Endometrium (tissue), 2 donors: ENCODE data around the gene LRRC61.
"Not testable (repeated sequence)": the region's sequence is repeated elsewhere in the genome, so short reads cannot be mapped to it uniquely, and the experiment has no call there.

Source experiments
- FAIRE-seq: peaks from 2 replicates; lab custom pipeline; 2012; peaks lifted over from hg19 to GRCh38; lab: Jason Lieb, UNC
- donor health status: control.
- donor health status: control.

Gene LRRC61

DNA sequence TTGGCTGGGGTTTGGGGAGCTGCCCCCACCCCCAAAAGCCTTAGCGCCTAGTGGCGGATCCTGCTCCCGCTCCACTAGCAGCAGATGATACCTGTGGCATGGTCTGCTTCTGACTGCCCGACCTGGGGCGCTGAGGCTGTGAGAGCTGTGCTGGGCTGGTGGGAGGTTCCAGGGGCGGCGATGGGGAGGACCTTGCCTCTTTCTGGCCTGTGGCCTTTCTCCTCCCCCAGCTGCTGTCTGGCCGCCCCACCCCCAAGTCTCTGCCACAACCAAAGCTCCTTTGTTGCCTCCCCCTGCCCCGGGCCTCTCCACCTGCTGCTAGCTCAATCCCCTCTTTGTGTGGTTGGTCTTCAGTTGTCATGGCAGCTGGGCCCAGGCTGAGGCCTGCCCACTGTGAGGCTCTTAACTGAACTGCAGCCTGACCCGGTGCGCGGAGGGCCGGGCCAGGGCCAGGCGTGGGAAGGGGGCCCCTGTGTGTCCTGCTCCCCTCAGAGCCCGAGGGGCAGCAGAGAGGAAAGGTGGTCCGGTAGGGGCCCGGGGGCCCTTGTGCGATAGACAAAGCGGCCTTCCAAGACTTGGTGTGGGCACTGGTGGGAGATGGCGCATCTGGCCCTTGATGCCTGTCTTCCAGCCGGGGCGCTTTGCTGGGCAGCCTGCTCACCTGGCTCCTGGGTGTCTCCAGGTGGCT is 60.7 kb downstream of the LRRC61 start:
- FAIRE-seq: no peak

- no peak for FAIRE-seq
These were observed 61.5 kb downstream of the LRRC61 start for GRCh38 chr7:150384406-150385301.

- no peak for FAIRE-seq
These were observed 62.2 kb downstream of the LRRC61 start for GRCh38 chr7:150385302-150385723.

DNA sequence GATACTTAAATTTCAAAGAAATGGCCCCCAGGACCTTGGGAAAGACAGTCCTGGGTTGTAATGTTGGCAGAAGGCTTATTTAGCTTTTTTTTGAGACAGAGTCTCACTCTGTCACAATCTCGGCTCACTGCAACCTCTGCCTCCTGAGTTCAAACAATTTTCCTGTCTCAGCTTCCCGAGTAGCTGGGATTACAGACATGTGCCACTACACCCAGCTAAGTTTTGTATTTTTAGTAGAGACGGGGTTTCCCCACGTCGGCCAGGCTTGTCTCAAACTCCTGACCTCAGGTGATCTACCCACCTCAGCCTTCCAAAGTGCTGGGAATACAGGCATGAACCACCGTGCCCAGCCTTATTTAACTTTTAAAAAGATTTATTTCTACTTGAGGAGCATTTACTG is 62.7 kb downstream of the LRRC61 start:
- not testable (repeated sequence) for FAIRE-seq
